Smooth muscle cell (in vitro differentiated cells): ENCODE results near the gene TMEM132A. TPM values are rescaled to one million over a fixed set of nuclear protein-coding genes. Genes with fewer than 3 reads are reported as not detected.

ENCODE experiments used
- DNase-seq: peaks from one replicate; lab custom pipeline; 2025; ENCODE audit not compliant: unreplicated experiment; lab: John Stamatoyannopoulos, UW
- H2AFZ ChIP-seq: fragments of 200-600 bp; sonication (generic); 2 replicates; pipeline ENCODE4 v1.6.0; 2016; ENCODE audit warnings: antibody characterized with exemption, low read depth, mild to moderate bottlenecking
- H3F3A ChIP-seq: fragments of 200-600 bp; sonication (generic); 2 replicates; pipeline ENCODE4 v1.6.0; 2017; ENCODE audit warnings: antibody characterized with exemption, low read depth
- H3K27ac ChIP-seq: fragments of 200-600 bp; sonication (generic); 2 replicates; pipeline ENCODE4 v1.5.1; 2016; ENCODE audit warnings: low read depth, mild to moderate bottlenecking
- H3K27me3 ChIP-seq: fragments of 200-600 bp; sonication (generic); 2 replicates; pipeline ENCODE4 v1.6.1; 2016; ENCODE audit warnings: low read depth, mild to moderate bottlenecking
- H3K36me3 ChIP-seq: fragments of 200-600 bp; sonication (generic); 2 replicates; pipeline ENCODE4 v1.5.1; 2016; ENCODE audit warnings: low read depth
- H3K4me1 ChIP-seq: fragments of 200-600 bp; sonication (generic); 2 replicates; pipeline ENCODE4 v1.5.1; 2016; ENCODE audit warnings: low read depth
- H3K4me2 ChIP-seq: fragments of 200-600 bp; sonication (generic); 2 replicates; pipeline ENCODE4 v1.6.0; 2016; ENCODE audit warnings: mild to moderate bottlenecking
- H3K4me3 ChIP-seq: fragments of 200-600 bp; sonication (generic); 2 replicates; pipeline ENCODE4 v1.5.1; 2016; ENCODE audit warnings: mild to moderate bottlenecking
- H3K79me2 ChIP-seq: fragments of 200-600 bp; sonication (generic); 2 replicates; pipeline ENCODE4 v1.6.0; 2016; ENCODE audit warnings: low read depth, mild to moderate bottlenecking
- H3K9ac ChIP-seq: fragments of 200-600 bp; sonication (generic); 2 replicates; pipeline ENCODE4 v1.6.0; 2016; ENCODE audit warnings: low read depth
- H3K9me3 ChIP-seq: fragments of 200-600 bp; sonication (generic); replicated peaks from 2 replicates; pipeline ENCODE4 v1.5.1; 2016; ENCODE audit warnings: low read depth
- H4K20me1 ChIP-seq: fragments of 200-600 bp; sonication (generic); 2 replicates; pipeline ENCODE4 v1.6.0; 2016; ENCODE audit warnings: low read depth
- CTCF ChIP-seq: fragments of 200-600 bp; sonication (generic); IDR thresholded peaks from 2 replicates; pipeline ENCODE4 v1.5.1; 2017; ENCODE audit warnings: borderline replicate concordance, mild to moderate bottlenecking, antibody characterized with exemption; ENCODE audit not compliant: insufficient read depth, poor library complexity, severe bottlenecking
- WGBS: methylation state at CpG from one replicate; pipeline ENCODE4 v1.1.7; 2016; ENCODE audit warnings: low lambda C conversion rate; 5-methylcytosine and 5-hydroxymethylcytosine counted together
- polyA plus RNA-seq: library from polyadenylated mRNA; unstranded; fragments of >200 nt; fragmentation: Nextera tagmentation; extraction: Ambion mirVana; gene quantifications from 2 replicates; pipeline ENCODE4 v1.2.1, GENCODE V29; 2016
- total RNA-seq: library from RNA; depleted of rRNA; stranded (reverse); fragments of >200 nt; gene quantifications from 2 replicates; pipeline ENCODE4 v1.2.3, GENCODE V29; 2014

The TMEM132A gene
- total and polyA plus RNA-seq, 2 experiments from 2014 or later = 40.7 to 91.3 TPM

GRCh38 chr11:60966890-60967289 lies 42.6 kb downstream of the TMEM132A start:
- Histone ChIP-seq H2AFZ (no peak overlapping the region), H3K36me3 (no peaks in the 10 kb centered on the region), H4K20me1 (no peaks in the 10 kb centered on the region), H3K4me3 (no peak overlapping the region), H3K79me2 (no peaks in the 10 kb centered on the region), H3K9ac (no peak overlapping the region), H3F3A (no peaks in the 10 kb centered on the region), H3K9me3 (no peaks in the 10 kb centered on the region), H3K27me3 (peaks cover 11% of the 10 kb centered on the region), H3K4me1 (no peaks in the 10 kb centered on the region), H3K4me2 (no peak overlapping the region), H3K27ac (no peak overlapping the region)
- no peak for TF ChIP-seq CTCF
- WGBS = 90% methylated on average over 4 of the region's 4 CpGs
- no peak for DNase-seq

GRCh38 chr11:60968223-60968622 lies 44.0 kb downstream of the TMEM132A start:
- 86% methylated on average over 1 of the region's 1 CpG for WGBS
- Histone ChIP-seq H3K36me3 (no peaks in the 10 kb centered on the region), H3K9me3 (no peaks in the 10 kb centered on the region), H3F3A (no peaks in the 10 kb centered on the region), H3K79me2 (no peaks in the 10 kb centered on the region), H4K20me1 (no peaks in the 10 kb centered on the region), H3K9ac (no peak overlapping the region), H3K27ac (no peak overlapping the region), H3K4me1 (no peaks in the 10 kb centered on the region), H3K4me2 (no peak overlapping the region), H3K4me3 (no peak overlapping the region), H2AFZ (no peak overlapping the region), H3K27me3 (no peaks in the 10 kb centered on the region)
- no peak for TF ChIP-seq CTCF
- no peak for DNase-seq

GRCh38 chr11:60970369-60970774 lies 46.1 kb downstream of the TMEM132A start:
- Histone ChIP-seq H3K79me2 (no peaks in the 10 kb centered on the region), H4K20me1 (no peaks in the 10 kb centered on the region), H3K9ac (no peak overlapping the region), H3K36me3 (no peaks in the 10 kb centered on the region), H3F3A (no peaks in the 10 kb centered on the region), H3K4me3 (no peak overlapping the region), H3K4me2 (no peak overlapping the region), H3K9me3 (no peaks in the 10 kb centered on the region), H3K4me1 (no peaks in the 10 kb centered on the region), H3K27ac (no peak overlapping the region), H3K27me3 (no peaks in the 10 kb centered on the region), H2AFZ (no peak overlapping the region)
- peak; percentile 69 for TF ChIP-seq CTCF
- WGBS = 24% methylated on average over 9 of the region's 9 CpGs
- DNase-seq = no peak

GRCh38 chr11:60970890-60971289 lies 46.6 kb downstream of the TMEM132A start:
- H3K9ac ChIP-seq = no peak overlapping the region
- TF ChIP-seq CTCF = no peak
- H3K36me3 ChIP-seq = no peaks in the 10 kb centered on the region
- no peaks in the 10 kb centered on the region for H3F3A ChIP-seq
- no peaks in the 10 kb centered on the region for H3K27me3 ChIP-seq
- no peaks in the 10 kb centered on the region for H3K4me1 ChIP-seq
- WGBS = 84% methylated on average over 5 of the region's 5 CpGs
- H3K27ac ChIP-seq = no peak overlapping the region
- no peak overlapping the region for H2AFZ ChIP-seq
- DNase-seq = no peak
- H3K4me3 ChIP-seq = no peak overlapping the region
- H4K20me1 ChIP-seq = no peaks in the 10 kb centered on the region
- no peaks in the 10 kb centered on the region for H3K9me3 ChIP-seq
- no peak overlapping the region for H3K4me2 ChIP-seq
- H3K79me2 ChIP-seq = no peaks in the 10 kb centered on the region
